ENCODE data around the gene HOXD13.

Gene HOXD13

DNA sequence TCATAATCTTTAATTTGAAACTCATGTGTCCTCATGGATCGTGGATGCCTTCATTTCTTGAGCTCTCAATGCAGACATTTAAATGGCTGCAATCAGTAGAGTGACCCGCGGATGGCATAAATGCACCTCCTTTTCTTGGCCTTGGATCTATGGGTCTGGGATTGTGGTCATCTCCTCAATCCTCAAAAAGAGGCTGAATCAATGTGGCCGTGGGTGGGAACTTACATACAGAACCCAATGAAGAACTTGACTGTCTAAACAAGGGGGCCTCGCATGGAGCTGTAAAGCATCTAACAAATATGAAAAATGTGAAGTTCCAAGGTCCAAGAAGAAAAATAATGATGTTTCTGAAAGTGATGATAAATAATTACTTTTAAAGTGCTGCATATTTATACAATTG, 2.9 kb downstream of the HOXD13 start:
- DNase-seq = no peak

DNA sequence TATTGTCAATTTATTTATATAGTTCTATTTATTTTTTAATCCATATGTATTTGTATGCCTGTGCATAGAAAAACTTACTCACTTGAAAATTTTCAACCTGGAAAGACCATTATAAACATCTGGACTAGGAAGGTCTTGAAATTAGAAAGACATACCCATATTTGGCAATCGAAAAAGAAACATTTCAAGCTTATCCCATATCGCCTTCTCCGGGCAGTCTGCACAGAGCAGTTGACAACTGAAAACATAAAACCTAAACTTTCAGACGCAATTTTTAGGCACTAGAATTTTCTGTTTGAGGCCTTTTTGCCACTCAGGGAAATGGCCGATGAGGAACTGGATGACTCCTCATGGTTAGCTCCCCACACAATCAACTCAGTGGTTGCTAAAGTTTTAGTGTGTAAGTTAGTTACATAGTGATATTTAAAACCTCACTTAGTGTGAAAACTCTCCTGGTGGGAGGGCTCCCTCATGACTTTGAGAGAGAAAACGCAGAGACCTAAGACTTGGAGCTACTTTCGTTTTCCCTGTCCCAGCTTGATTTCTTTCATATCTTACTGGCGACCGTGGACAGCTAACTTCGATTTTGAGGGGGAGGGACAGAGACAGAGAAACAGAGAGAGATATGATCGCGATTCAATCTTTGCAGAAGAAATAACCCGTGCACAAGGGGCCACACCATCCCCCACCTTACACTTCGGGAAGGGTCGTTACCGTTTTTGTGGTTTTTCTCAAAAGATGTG, 3.9 kb downstream of the HOXD13 start:
- no peak for DNase-seq

GRCh38 chr2:176096986-176097819, 4.7 kb downstream of the HOXD13 start:
- DNase-seq = peak; percentile 35

GRCh38 chr2:176097820-176098365, 5.4 kb downstream of the HOXD13 start:
- no peak for DNase-seq

- no peak for DNase-seq
Observed at GRCh38 chr2:176098366-176099158, 6.0 kb downstream of the HOXD13 start.

DNA sequence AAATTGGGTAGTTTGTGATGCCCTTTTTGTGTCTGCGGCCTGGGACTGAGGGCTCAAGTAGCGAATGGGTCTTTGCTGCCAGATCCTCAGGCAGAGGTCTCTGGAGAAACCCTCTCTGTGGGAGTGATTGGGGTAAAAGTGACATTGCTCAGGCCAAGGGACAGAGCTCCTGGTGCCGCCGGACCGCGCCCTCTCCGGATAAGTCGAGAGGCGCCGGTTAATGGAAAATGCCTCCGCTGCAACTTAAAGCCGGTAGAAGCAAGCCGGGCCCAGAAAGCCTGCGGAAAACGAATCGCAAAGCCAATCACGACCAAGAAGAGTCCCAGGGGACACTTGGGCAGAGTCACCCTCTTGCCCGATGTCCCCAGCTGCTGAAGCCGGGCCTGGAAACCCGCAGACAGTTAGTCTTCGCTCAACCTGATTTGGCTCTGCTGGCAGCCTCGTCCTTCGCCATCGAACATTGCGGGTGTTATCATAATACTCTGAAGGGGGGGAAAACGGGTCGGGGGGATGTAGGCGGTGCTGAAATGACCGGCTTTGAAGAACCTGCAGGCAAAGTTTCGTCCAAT, 6.7 kb downstream of the HOXD13 start:
- no peak for DNase-seq

- DNase-seq = no peak
Observed at GRCh38 chr2:176099728-176100546, 7.4 kb downstream of the HOXD13 start, which contains the start of gene HOXD12. Gene HOXD12 (plus strand): TSS chr2:176099795. CDS start chr2:176099802, 7 bp downstream.

DNA sequence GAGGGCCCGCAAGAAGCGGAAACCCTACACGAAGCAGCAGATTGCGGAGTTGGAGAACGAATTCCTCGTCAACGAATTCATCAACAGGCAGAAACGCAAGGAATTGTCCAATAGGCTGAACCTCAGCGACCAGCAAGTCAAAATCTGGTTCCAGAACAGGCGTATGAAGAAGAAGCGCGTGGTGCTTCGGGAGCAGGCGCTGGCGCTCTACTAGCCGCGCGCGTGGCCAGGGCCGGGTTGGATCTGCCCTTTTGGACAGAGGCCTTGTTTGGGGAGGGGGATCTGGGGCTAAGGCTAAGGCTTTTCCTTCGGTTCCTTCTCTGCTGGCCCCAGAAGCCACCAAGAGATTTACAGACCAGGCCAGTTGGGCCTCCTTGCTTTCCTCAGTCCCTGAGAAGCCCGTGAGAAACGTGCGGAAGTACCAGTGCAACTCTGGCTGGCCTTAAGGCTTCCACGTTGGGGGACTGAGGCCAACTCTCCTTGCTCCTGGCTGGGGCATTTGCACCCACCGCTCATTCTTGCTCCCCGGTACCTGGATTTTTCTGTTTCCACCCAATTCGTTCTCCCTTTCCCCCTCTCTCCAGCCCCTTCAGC, 8.1 kb downstream of the HOXD13 start:
- DNase-seq = no peak

DNA sequence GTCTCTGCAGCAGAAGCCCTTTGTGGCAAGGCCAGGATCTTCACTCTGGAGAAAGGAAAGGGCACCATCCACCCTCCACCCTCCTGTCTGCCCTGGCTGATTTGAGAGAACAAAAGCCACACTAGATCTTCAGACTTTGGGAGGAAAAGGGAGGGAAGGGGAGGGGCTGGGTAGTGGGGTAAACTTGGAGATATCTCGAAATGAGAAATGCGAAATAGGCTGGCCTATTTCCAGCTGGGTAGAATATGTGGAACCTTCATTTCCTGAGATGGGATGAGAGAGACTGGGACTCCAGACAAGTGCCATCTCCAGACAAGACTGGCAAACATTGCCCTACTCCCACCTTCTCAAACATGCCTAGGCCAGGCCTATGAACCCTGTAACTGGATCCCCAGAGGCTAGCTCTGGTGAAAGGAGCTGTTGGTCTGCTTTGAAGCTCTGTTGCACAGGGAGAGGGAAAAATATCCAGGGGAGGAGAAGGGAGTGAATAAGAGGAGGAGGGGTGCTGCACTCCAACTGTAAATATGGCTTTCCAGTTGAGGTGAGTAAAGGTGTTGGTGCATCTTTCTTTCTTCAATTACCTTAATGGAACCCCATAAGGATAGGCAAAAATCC, 8.8 kb downstream of the HOXD13 start:
- no peak for DNase-seq

GRCh38 chr2:176101842-176102241, 9.3 kb downstream of the HOXD13 start:
- DNase-seq = no peak

GRCh38 chr2:176102309-176102866, 9.9 kb downstream of the HOXD13 start:
- DNase-seq = no peak

- DNase-seq = no peak
Observed at GRCh38 chr2:176103194-176103593, 10.7 kb downstream of the HOXD13 start.

GRCh38 chr2:176103742-176104315, 11.3 kb downstream of the HOXD13 start:
- no peak for DNase-seq

- DNase-seq = no peak
Observed at GRCh38 chr2:176104316-176105077, 12.0 kb downstream of the HOXD13 start.

GRCh38 chr2:176105078-176105729, 12.7 kb downstream of the HOXD13 start:
- DNase-seq = no peak

GRCh38 chr2:176105730-176106580, 13.4 kb downstream of the HOXD13 start:
- DNase-seq = no peak

Data from activated T-cell treated with anti-CD3 and anti-CD28 coated beads for 4 hours (primary cell).